Hippocampal formation (tissue), 2 donors: ENCODE data around the gene HINT2.

ENCODE experiments used
- DNase-seq, 2 donors: peaks; one replicate each; lab custom pipeline; 2025; lab: John Stamatoyannopoulos, UW

The HINT2 gene

DNA sequence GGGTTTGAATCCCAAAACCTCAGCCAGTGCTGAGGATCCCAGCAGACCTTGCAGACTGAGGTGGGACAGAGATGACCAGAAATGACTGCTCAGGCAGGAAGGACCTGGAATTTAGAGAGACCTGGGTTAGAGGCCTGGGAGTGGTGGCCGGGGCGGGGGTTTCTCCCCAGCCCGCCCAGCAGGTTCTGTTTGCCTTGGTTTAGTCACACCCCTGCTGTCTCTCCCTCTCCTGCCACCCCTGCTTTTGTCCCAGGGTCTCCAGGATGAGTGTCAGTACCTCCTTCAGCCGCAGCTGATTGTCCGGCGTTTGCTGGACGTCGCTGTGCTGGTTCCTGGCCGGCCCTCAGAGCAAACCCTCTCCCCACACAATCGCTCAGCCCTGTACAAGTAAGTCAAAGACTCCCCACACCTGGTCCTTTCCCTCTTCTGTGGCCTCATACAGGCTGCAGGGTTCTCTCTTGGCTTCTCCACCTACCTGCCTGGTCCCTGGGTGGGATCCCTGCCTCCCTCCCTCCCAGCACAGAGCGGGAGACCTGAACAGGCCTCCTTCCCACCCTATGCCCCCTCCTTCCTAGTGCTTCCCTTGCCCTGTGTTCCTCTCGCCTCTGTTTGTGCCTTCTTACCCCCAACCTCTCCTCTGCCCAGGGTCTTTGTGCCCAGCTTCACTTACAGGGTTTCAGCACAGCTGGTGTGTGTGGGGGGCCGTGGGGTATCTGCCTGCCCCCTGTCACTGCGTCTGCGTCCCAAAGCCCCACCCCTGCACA, 26.2 kb upstream of the HINT2 start:
- DNase-seq: no peak

DNA sequence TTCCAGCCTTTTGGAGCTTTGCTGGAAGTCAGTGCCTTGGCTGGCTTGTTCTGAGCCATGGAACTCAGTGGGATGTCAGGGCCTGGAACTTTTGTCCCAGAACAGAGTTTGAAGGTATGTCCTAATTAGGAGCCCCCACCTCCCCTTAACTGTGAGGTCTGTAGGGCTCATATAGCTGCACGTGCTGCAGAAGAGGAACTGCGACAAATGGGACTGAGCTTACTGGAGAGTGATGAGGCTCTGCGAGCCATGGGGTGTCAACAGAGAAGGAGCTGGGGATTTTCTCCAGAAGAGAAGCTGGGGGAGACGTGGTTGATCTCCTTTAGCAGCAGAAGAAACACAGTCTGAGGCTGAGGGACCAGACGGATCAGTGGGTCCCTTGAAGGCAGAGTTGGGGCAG, 25.1 kb upstream of the HINT2 start:
- no peak for DNase-seq

DNA sequence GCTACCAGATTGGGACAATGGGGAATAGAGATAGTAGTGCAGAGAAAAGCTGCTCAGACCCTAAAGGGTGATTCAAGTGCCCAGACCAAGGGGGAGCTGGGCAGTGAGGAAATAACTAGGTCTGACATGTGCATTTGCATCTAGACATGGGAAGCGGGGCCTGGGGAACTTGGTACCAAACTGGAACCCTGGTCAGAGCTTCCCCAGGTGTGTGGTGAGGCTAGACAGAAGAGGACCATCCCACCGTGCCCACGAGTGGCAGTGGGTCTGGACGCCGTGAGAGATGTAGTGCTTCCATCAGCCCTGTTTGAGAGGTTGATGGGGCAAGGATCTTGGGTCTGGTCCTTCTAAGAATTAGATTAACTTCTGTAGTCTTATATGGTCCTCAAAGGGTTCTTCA, 21.8 kb upstream of the HINT2 start:
- DNase-seq: no peak

DNA sequence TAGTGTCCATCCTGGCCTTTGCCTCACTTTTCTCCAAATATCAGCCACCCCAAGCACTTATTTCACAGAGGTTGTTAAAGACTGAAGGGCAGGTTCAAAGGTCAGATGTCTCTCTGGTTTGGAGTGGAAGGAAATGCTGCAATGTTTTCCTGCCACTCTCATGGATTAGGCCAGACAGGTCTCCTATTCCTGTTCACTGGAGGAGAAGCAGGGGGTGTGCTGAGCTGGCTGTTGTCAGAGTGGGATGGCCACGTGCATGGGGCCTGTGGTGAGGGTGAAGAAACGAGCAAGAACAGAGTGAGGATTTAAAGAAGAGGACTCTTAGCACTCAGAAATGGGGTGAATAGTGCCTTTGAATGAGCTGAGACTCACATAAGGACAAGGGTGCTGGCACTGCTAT, 20.9 kb upstream of the HINT2 start:
- no peak for DNase-seq

DNA sequence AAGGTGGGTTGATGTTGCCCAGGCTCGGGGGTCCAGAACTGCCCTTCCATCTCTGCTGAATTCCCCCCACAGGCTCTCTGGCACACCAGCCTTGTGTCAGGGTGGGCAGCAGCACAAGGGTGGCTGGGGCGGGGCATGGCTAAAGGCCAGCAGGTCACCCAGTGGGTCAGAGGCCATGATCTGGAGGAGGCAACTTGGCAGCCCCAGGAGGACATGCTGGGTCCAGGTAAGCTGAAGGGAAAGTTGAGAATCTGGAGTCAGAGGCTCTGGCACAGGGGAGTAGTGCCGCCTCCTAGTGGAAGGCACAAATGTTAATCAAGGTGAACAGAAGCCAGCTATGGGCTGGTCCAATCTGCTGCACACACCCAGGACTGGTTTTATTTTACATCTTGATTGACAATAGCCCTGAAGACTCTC, 20.4 kb upstream of the HINT2 start:
- DNase-seq: no peak

DNA sequence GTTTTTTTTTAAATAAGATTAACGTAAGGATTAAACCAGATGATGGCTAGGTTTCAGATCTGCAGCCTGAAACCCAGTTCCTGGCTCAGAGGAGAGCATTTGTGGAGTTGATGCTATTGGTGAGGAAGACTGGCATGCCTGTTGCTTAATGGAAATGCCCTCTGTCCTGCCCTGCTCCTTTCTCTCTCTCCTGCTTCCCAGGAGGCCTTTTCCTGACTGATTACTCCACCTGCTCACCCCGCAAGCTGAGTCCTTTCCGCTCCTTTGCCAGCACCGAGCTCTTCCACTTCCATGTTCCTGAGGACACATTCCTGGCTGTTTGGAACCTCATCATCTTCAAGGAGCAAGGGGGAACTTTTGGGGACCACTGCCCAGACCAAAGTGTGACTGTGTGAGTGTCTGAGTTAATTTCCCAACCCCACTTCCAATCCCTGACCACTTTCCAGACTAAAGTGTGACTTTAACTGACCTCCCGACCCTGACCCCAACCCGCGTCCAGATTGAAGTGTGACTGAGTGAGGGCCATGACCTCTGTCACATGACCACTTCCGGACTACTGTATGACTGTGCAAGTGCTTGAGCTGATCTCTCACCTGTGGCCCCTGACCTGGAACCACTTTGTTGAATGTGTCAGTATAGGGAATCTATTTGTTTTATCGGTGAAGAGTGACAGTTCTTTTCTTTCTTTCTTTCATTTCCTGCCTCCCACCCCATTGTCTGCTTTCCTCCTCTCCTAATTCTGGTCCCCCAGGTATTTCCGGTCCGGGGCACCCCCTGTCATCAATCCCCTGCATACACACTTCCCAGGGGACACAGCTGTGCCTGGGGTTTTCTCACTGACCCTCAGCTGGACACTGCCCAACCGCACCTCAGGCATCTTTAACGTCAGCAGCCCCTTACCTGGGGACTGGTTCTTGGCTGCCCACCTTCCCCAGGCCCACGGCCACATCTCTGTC, 19.7 kb upstream of the HINT2 start:
- DNase-seq: no peak

DNA sequence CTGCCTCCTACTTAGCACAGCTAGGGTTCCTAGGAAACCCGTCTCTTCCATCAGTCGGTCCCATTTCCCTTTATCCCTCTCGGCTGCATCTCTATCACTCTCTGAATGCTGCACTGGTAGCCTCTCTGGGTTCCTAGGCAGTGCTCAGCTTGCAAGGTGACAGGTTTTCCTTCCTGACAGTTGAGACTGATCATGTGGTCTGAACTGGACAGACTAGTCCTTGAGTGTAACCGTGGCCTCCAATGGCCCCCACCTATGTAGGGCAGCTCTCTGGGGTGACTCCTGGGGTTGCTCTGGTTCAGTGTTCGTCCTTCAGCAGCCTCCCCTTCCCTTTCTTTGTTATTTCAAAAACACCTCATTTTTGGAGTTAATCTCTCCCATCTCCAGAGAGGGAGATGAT, 18.0 kb upstream of the HINT2 start:
- no peak for DNase-seq

DNA sequence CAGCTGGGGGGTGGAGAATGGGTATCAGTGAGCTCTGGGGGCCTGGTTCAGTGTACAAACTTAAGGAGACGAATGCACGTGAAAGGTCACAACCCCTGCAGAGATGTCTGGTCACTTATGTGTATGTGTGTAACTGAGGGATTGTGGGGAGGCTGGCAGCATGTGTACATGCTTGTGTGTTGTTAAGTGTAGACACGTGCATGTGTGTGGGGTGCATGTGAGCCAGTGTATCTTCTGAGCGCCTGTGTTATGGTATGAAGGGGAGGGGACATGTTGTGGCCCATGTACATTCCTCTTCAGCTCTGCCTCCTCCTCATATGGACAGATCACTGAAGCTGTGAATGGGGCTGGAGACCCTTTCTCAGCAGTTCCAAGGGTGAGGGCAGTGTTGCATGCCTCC, 16.2 kb upstream of the HINT2 start:
- no peak for DNase-seq

DNA sequence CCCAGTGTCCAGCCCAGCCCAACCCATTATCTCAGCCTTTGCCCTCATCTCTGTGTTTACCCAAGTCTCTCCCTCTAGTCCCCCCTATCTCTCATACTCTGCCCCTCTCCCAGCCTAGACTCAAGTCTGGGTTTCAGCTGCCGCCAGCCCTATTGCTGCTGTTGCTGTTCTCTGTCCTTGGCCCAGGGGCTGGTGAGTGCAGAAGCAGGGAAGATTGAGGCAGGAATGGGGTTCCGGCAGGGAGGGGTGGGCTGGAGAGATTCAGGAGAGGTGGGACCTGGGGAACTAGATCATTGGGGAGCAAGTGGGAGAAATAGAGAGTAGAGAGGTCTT, 14.9 kb upstream of the HINT2 start:
- no peak for DNase-seq

DNA sequence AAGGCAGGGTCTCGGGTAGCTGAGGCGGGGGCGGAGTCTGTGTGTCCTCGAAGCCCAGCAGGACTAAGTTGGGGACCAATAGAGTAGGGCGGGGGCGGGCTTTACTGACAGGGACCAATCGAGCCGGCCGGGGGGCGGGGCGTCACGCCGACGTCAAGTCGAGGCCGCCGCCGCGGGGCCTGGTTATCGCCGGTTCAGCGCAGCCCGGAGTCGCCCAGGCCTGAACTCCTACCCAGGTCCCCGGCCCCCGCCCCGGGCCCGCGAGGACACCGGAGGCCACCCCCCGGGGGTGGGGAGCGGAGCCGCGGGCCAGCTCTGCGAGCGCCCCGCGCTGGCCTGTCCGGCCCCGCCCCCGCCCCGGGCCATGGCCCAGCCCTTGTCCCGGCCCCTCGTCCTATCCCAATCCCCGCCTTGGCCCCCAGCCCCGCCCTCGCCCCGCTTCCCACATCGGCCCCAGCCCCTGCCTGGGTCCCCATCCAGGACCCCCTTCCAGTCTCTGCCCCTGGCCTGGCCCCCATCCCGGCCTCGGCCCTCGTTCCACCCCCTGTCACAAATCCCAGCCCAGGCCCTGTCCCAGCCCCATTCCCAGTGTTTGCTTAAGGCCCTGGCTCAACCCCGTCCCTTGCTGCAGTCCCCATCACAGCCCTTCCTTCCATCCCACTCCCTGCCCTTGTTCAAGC, 14.4 kb upstream of the HINT2 start, which contains the start of gene TMEM8B:
Gene TMEM8B, plus strand, starts transcription at position 145 of the 680 bp plus-strand sequence. Its CDS starts 220 bp downstream, at position 365.
- DNase-seq: peak; percentile 89 to 91

DNA sequence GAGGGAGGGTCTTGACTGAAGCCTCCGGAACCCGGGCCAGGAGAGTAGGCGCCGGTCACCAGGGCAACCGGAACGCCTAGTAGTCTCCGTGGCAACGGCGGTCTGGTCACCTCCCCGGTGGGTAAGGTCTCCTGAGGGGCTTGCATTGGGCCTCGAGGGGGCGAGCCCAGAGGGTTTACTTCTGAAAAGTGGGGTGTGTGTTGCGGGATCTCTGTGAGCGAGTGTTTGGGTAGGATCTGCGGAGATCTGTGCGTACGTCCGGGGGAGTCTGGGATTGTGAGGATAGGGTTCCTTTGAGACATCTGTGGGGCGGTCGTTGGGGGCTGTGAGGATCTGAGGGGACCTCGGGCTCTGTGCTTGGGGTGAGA, 13.9 kb upstream of the HINT2 start, which contains the start of gene FAM221B:
Gene FAM221B, minus strand, starts transcription at position 17 of the 368 bp plus-strand sequence. CDS start 2,571 bp downstream, outside the sequence.
- DNase-seq: no peak

DNA sequence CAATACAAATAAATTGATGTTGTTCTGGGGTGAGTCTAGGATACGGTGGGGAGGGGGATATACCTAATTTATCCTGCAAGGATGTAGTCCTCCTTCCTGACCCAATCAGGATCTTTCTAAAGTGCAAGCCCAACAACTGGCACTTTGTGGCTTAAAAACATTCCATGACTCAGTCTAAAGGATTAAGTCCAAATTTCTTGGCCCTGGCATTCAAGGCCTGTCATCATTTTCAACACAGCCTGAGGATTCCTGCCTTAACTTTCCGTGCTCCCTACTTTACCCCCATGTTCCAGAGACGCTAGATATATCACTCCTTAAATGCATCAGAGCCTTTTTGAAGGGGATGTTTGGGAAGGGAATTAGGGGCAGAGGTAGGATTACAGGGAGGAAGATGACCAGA, 12.6 kb upstream of the HINT2 start:
- no peak for DNase-seq

DNA sequence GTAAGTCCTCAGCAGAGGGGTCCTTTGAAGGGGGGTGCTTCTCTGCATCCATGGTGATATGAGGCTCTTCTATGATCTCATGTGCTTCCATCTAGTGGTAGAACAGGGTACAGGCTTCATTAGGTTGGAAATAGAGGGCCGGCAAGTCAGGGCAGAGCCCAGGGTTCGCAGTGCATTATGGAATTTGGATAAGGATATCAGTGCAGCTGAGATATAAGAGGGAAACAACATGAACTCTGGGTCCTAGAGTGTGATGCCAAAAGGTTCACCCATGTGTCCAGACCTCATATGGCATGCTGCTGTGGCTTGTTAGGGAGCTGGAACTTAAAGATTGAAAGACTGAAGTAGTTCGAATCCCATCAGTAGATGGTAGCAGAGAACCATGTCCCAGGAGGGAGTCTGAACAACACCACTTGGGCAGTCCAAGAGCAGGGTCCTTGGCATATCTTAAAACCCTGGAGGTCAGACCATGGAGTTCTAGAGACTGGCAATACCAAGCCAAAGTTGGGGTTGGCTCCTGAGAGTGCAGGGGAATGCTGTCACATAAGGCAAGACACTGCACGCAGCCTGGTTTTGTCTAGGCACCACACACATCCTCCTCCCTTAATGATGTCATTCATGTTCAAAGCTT, 11.3 kb upstream of the HINT2 start:
- DNase-seq: peak; percentile 18 to 47

DNA sequence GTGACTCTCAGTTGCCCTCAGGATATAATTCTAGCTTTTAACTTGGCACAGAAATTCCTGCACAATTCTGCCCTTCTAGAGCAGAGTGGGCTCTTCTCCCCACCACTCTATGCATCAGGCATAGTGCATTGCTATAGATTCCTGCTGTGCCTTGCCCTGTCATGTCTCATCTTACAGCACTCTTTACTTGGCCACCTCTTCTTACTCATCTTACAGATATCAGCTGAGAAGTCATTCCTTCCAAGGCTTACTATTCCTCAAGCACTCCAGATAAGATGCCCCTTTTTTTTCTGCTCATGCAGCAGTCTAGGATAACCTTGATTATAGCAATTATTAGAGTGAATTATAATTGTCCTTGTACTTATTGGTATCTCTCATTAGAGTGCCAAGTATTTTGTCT, 8.1 kb upstream of the HINT2 start:
- DNase-seq: no peak

DNA sequence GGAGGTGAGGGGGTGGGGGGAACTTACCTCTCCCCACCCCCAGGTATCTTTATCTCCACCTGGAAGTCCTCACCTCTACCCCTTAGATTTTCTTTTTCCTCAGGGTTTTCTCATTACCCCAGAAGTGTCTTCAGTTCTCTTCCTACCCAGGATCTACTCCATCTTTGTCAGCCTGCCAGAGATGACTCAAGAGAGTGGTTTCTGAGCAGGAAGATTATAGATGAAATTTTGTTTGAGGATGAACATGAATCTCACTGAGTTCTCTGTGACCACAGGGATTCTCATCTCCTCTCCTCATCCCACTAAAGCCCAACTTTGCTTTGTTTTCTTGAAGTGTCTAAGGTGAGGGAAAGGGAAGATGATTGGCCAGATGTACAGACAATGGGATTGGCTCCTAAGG, 5.2 kb upstream of the HINT2 start:
- DNase-seq: no peak

DNA sequence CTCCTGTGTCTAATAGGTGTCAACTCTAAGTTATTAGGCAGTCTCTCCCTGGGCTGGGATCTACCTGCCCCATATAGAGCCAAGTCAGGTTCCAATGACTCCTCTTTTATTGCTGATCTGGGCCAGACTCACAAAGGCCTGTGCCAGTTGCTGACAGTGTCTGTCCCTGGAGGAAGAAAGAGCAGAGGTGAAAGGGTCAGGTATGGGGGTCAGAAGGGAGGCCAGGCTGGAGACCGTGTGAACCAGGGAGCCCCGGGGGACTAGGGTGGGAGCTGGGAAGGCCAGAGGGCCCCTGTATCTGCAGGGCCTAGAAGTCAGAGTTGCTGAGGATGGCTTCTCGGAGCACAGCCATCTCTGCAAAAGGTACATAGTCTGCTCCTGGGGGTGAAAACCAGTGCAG, 3.5 kb upstream of the HINT2 start:
- no peak for DNase-seq

DNA sequence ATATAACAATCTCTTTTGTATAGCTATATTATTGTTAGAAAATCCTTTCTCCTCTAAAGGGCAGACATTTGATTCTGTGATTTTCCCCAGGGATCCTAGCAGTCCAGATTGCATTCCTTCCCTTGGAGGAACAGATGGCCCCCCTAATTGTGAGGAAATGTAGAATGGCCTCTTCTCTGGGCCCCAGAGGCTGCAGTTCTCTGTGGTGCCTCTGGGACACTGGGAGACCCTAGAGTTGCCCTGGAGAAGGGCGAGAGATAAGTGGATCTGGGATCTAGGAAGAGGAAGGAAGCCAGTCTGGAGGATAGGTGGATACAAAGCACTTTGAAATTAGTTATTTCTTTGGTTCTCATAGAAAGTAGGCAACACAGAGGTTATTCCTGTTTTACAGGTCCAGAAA, 1.9 kb upstream of the HINT2 start:
- no peak for DNase-seq

DNA sequence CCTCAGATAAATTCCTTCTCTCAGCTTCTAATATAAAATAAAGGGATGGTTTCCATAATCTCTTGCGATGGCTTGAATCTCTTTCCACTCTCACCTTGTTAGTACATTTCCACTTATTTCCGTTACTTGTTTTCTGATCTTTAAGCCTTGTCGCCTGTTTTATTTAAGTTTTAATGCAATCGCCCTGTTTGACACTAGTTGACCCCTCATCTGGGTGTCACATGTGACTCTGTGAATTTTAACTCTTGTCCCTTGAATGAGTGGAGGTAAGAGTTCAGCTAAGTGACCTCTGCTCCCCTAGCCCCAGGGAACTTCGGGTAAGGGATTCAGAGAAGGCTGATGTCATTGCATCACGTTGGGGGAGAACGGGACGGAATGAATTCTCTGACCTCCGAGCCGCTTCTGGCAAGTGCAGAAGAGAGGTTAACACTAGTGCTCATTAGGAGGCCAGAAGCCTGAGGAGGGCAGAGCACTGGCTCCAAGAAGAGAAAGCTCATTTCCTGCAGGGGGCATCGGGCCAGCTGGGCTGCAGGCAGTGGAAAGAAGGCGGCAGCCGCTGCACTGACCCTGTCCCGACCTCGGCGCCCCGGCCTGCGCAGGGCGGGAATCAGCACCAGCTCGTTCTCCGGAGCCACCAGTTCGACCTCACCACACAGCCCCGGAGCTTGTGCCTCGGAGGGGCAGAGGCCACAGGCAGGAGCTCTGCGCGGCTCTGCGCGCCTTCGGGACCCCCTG, 569 bp downstream of the HINT2 start:
- DNase-seq: peak; percentile 37 to 69

DNA sequence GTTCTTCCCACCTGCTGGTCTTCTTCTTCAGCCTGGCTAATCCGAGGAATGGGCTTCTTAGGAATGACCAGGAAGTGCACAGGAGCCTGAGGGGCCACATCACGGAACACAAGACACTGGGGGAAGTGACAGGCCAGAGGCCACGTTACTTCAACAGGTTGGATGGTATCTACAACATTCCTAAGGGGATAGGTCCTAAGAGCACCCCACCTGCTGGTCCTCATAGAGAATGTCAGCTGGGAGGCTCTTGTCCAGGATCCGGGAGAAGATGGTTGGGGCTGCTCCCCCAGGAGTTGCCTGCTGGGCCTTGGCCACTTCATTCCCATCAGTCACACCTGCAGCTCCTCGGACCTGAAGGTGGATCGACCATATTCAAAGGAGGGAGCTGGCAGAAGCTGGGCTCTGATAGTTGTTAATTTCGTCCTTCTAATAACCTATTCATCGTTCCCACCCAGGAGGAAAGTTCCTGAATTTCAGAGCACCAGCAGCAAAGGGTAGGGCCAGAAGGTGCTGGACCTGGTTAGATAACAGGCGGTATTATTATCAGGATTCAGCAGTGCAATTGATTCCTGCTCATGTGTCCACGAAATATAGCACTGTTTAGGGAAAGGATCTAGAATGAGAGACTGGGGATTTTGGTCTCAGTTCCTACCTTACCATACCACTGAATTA, 1.3 kb downstream of the HINT2 start:
- DNase-seq: no peak

DNA sequence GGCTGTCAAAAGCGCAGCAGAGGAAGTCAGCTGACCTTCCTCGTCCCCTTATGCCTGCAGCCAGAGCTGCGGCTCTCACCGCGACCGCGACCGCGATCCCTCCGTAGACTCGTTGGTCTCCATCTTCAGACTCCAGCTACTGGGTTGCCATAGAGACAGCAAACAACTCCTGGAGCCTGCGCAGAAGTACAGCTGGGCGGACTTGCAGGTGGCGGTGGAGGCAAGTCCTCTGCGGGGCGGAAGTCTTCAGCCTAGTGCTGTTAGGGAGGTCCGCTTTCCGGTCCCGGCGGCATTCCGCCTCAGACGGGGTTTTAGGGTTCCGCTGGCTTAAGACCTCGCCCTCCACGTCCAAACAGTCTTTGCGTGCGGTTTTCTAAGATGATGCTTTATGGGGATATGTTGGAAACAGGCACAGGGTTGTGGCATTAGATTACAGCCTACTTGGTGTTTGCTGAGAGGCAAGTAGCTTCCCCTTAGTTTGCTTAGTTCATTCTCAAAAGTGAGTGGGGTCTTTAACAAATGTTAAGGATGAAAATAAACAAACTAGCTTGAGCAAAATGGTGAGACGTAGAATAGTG, 2.7 kb downstream of the HINT2 start, which contains the start of gene SPAG8:
Gene SPAG8, minus strand, starts transcription at position 238 of the 578 bp plus-strand sequence. Its CDS starts 115 bp downstream, at position 123.
- peak; percentile 91 to 92 for DNase-seq
